ENCODE results near the gene CTNNBL1. TPM values are rescaled to one million over a fixed set of nuclear protein-coding genes. Genes with fewer than 3 reads are reported as not detected.

CTNNBL1 gene
- total RNA-seq, 1 donor: 19.5 TPM

- no peak overlapping the region for H3K4me2 ChIP-seq (ENCODE audit: insufficient read depth, low read length)
- no peaks in the 10 kb centered on the region for H3K9me3 ChIP-seq (ENCODE audit: low read depth, low read length)
- no peak for DNase-seq (ENCODE audit: insufficient read length, low spot score, missing footprints)
- H2AFZ ChIP-seq (ENCODE audit: low read length): no peak overlapping the region
- no peaks in the 10 kb centered on the region for H3K27me3 ChIP-seq (ENCODE audit: insufficient read depth, low read length)
- peaks cover 44% of the 10 kb centered on the region for H4K20me1 ChIP-seq (ENCODE audit: insufficient read depth, low read length)
- no peaks in the 10 kb centered on the region for H3K36me3 ChIP-seq (ENCODE audit: insufficient read depth, low read length)
- no peak overlapping the region for H3K4me3 ChIP-seq (ENCODE audit: insufficient read depth, low read length)
- TF ChIP-seq, protein P1, sequence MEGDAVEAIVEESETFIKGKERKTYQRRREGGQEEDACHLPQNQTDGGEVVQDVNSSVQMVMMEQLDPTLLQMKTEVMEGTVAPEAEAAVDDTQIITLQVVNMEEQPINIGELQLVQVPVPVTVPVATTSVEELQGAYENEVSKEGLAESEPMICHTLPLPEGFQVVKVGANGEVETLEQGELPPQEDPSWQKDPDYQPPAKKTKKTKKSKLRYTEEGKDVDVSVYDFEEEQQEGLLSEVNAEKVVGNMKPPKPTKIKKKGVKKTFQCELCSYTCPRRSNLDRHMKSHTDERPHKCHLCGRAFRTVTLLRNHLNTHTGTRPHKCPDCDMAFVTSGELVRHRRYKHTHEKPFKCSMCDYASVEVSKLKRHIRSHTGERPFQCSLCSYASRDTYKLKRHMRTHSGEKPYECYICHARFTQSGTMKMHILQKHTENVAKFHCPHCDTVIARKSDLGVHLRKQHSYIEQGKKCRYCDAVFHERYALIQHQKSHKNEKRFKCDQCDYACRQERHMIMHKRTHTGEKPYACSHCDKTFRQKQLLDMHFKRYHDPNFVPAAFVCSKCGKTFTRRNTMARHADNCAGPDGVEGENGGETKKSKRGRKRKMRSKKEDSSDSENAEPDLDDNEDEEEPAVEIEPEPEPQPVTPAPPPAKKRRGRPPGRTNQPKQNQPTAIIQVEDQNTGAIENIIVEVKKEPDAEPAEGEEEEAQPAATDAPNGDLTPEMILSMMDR (IDR thresholded peaks at IDR 0.05; ENCODE audit: extremely low read depth, low read depth, low read length): no peak
- no peaks in the 10 kb centered on the region for H3K4me1 ChIP-seq (ENCODE audit: insufficient read depth, low read length)
- H3K27ac ChIP-seq (ENCODE audit: low read depth, low read length): no peak overlapping the region
- peaks cover 78% of the 10 kb centered on the region for H3K79me2 ChIP-seq (ENCODE audit: insufficient read depth, low read length)
Measured at GRCh38 chr20:37704955-37705354, 11.1 kb downstream of the CTNNBL1 start.

DNA sequence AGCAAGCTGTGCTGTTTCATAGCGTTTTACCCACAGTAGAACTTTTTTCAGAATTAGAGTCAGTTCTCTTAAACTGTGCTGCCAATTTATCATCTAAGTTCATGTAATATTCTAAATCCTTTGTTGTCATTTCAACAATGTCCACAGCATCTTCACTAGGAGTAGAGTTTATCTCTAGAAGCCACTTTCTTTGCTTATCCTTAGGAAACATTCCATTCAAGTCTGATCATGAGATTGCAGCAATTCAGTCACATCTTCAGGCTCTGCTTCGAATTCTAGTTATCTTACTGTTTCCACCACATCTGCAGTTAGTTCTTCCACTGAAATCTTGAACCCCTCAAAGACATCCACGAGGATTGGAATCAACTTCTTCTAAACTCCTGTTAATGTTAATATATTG is 12.5 kb downstream of the CTNNBL1 start:
- H3K4me2 ChIP-seq (ENCODE audit: insufficient read depth, low read length): no peak overlapping the region
- H3K79me2 ChIP-seq (ENCODE audit: insufficient read depth, low read length): peaks cover 79% of the 10 kb centered on the region
- H2AFZ ChIP-seq (ENCODE audit: low read length): no peak overlapping the region
- H3K9me3 ChIP-seq (ENCODE audit: low read depth, low read length): no peaks in the 10 kb centered on the region
- no peak overlapping the region for H3K27ac ChIP-seq (ENCODE audit: low read depth, low read length)
- DNase-seq (ENCODE audit: insufficient read length, low spot score, missing footprints): no peak
- no peaks in the 10 kb centered on the region for H3K27me3 ChIP-seq (ENCODE audit: insufficient read depth, low read length)
- H3K36me3 ChIP-seq (ENCODE audit: insufficient read depth, low read length): no peaks in the 10 kb centered on the region
- H3K4me1 ChIP-seq (ENCODE audit: insufficient read depth, low read length): no peaks in the 10 kb centered on the region
- H3K4me3 ChIP-seq (ENCODE audit: insufficient read depth, low read length): no peak overlapping the region
- H4K20me1 ChIP-seq (ENCODE audit: insufficient read depth, low read length): peaks cover 50% of the 10 kb centered on the region
- TF ChIP-seq, protein P1 (IDR thresholded peaks at IDR 0.05; ENCODE audit: extremely low read depth, low read depth, low read length): no peak

- no peaks in the 10 kb centered on the region for H3K36me3 ChIP-seq (ENCODE audit: insufficient read depth, low read length)
- H2AFZ ChIP-seq (ENCODE audit: low read length): no peak overlapping the region
- H3K27me3 ChIP-seq (ENCODE audit: insufficient read depth, low read length): no peaks in the 10 kb centered on the region
- no peak overlapping the region for H3K4me3 ChIP-seq (ENCODE audit: insufficient read depth, low read length)
- H3K4me2 ChIP-seq (ENCODE audit: insufficient read depth, low read length): no peak overlapping the region
- H3K9me3 ChIP-seq (ENCODE audit: low read depth, low read length): no peaks in the 10 kb centered on the region
- peaks cover 78% of the 10 kb centered on the region for H3K79me2 ChIP-seq (ENCODE audit: insufficient read depth, low read length)
- peaks cover 16% of the 10 kb centered on the region for H3K4me1 ChIP-seq (ENCODE audit: insufficient read depth, low read length)
- no peak overlapping the region for H3K27ac ChIP-seq (ENCODE audit: low read depth, low read length)
- TF ChIP-seq, protein P1 (IDR thresholded peaks at IDR 0.05; ENCODE audit: extremely low read depth, low read depth, low read length): no peak
- H4K20me1 ChIP-seq (ENCODE audit: insufficient read depth, low read length): peaks cover 34% of the 10 kb centered on the region
- no peak for DNase-seq (ENCODE audit: insufficient read length, low spot score, missing footprints)
Measured at GRCh38 chr20:37711001-37711400, 17.2 kb downstream of the CTNNBL1 start.

DNA sequence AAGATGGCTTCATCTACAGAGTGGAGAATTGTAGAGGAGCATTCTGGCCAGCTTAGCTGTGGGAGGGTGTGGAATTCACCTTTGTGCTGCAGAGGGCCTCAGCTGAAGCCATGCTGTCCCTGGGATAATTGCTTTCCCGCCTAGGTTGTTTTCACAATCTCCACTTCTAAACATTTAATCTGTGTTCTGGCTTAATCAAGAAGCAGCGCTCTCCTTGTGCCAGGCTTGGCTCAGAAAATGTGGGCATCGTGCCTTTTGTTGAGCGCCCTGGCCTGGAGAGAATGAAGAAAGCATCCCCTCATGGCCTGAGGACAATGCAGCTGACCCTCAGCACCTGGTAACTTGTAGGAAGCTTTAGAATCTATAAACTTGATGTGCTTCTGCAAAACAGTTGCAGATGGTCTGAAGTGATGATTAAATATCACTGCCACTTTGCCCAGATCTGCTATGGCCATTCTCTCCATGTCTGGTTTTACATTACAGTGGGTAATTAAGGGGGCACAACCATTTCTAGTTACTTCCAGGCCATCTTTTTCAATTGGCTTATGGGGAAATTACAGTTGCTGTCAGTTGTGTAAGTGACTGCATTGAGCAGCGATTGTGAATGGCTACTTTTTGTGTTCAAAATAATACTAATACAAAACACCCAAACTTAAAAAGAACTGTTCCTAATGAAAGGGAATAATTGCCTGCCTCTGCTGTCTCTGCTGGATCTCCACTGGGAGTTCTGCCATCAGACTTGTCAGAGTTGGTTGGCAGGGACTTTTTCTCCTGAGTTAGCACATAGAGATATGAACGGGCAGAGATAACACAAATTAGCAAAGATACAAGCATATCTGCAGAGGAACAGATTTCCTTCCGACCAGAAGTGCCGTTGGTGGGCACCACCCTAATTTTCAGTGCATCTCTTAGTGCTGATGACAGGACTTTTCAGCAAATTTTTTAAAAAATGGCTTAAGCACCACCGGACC is 18.4 kb downstream of the CTNNBL1 start:
- H3K27me3 ChIP-seq (ENCODE audit: insufficient read depth, low read length): no peaks in the 10 kb centered on the region
- no peak for DNase-seq (ENCODE audit: insufficient read length, low spot score, missing footprints)
- H3K4me3 ChIP-seq (ENCODE audit: insufficient read depth, low read length): no peak overlapping the region
- no peak overlapping the region for H3K4me2 ChIP-seq (ENCODE audit: insufficient read depth, low read length)
- no peaks in the 10 kb centered on the region for H3K9me3 ChIP-seq (ENCODE audit: low read depth, low read length)
- TF ChIP-seq, protein P1 (IDR thresholded peaks at IDR 0.05; ENCODE audit: extremely low read depth, low read depth, low read length): no peak
- no peak overlapping the region for H3K27ac ChIP-seq (ENCODE audit: low read depth, low read length)
- H3K79me2 ChIP-seq (ENCODE audit: insufficient read depth, low read length): peaks cover 83% of the 10 kb centered on the region
- H3K36me3 ChIP-seq (ENCODE audit: insufficient read depth, low read length): no peaks in the 10 kb centered on the region
- peaks cover 36% of the 10 kb centered on the region for H4K20me1 ChIP-seq (ENCODE audit: insufficient read depth, low read length)
- no peak overlapping the region for H2AFZ ChIP-seq (ENCODE audit: low read length)
- peaks cover 16% of the 10 kb centered on the region for H3K4me1 ChIP-seq (ENCODE audit: insufficient read depth, low read length)

Data from osteoblast (primary cell).